Middle frontal gyrus (tissue), 1 donor: ENCODE results near the gene RAP2A.
A peak's percentile ranks its signal among the peaks of the same experiment; 100 is the strongest.

ENCODE experiments used
- DNase-seq: peaks from one replicate; pipeline ENCODE4 v3.0.0-alpha.2; 2015; ENCODE audit warnings: low spot score; ENCODE audit errors: extremely low spot score

Gene RAP2A

DNA sequence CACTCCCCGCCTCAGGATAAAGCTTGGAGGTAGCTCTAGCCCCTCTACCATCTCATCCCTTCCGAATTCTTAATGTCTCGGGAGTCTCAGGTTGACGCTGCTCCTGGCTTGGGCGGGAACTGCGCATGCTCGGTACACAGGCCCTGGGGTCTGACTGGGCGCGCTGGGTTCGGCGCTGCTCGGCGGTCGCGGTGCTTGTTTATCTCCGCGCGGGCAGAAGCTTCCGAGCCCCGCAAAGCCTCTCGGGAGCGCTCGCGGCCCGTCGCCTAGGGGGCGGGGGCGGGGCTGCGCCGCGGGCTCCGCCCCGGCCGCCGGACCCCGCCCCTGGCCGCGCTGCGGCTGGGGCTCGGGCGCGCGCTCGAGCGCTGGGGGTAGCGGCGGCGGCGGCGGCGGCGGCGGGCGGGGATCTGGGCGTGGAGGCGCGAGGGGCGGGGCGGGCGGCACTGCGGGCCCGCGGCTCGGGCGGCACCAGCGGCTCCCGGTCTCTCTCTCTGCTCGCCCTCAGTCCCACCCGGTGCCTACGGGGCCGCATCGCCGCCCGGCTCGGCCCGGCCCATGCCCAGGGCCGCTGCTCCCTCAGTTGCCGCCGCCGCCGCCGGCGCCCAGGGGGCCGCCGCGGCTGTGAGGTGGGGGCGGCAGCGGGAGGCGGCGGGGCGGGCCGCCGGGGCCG is at the start of gene RAP2A:
TSS of gene RAP2A (plus strand) at position 443 of the 670 bp plus-strand sequence. CDS start 302 bp downstream, outside the sequence.
- DNase-seq = peak; percentile 79

DNA sequence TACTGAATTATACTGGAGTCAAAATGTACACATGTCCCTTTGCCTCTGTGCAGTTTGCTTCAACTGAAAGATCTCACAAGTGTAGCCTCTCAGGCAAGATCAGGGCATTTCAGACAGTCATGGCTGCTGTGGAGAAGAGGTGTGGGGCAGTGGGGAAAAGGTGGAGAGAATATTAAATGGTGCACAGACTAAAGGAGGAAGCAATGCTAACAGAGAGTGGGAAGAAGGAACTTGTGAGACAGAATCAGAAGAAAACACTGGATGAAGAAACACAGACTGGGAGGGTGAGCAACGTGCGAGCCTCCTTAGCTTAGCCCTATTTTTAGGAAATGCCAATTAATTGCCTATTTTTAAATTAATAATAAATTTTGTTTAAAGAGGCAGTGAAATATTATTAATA is 49.6 kb upstream of the RAP2A start:
- DNase-seq = no peak

- DNase-seq = no peak
These were observed 48.8 kb upstream of the RAP2A start for GRCh38 chr13:97385146-97385545.

GRCh38 chr13:97385854-97386253 is 48.1 kb upstream of the RAP2A start:
- no peak for DNase-seq

DNA sequence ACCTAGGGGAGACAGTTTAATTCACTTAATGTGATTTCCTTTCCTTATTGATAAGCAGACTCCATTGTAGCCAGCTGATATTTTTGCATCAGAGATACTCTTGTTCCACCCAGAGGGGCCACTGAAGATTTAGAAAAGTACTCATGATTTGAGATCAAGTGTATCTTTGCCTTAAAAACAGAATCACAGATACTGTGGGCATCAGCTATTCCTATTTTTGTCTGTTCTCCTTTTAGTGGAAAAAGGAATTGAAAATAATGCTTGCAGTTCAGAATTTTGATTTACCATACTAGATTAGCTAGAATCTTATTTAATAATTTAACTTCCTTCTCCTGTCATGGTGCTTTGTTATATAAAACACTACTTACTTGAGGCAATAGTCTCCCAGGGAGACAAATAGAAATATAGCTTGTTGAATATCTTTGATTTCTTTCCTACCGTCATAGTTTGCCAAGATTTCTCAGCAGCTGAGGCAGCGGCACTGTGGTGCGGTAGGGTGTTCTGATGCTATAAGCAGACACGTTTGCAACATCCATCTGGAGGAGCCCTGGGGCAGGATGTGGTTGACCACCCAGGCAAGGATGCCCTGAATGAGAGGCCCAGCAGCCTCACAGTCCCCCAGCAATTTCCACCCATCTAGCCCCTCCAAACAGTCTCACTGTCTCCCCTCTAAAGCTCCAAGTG is 47.0 kb upstream of the RAP2A start:
- DNase-seq = no peak

DNA sequence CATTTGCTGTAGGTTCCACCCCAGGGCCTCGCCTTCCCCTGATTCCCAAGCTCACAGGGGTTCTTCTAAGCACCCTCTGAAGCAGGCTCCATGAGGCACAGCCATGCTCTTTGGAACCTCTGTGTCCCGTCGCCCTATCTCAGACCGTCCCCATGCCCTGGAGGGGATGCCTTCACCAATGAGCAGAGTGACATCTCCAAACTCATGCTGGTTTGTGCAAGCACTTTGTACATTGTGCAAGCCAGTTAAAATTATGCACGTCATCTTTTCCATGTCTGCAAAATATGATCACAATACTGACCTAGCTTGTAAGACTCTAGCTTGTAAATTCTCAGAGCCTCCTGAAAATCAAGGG is 46.5 kb upstream of the RAP2A start:
- DNase-seq = no peak

GRCh38 chr13:97387890-97388289 is 46.1 kb upstream of the RAP2A start:
- no peak for DNase-seq

DNA sequence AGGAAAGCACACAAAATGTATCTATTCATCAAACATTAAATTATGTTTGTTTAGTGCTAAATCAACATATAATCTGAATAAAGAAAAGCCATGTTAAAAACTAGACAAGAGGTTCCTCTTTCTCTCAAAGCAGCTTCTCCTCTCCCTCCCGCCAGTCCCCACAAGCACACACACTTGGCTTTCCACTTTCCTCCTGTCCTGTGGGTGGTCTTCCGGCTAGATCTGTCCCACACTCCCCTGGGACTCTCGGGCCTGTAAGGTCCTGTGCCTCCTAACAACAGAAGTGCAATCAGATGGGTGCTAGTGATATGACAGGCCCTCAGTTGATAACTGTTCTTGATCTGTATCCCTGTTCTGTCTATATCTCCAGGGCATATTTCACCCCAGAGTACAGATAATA is 45.6 kb upstream of the RAP2A start:
- no peak for DNase-seq

- DNase-seq = no peak
These were observed 42.9 kb upstream of the RAP2A start for GRCh38 chr13:97390941-97391600.

GRCh38 chr13:97392020-97392419 is 41.9 kb upstream of the RAP2A start:
- no peak for DNase-seq

DNA sequence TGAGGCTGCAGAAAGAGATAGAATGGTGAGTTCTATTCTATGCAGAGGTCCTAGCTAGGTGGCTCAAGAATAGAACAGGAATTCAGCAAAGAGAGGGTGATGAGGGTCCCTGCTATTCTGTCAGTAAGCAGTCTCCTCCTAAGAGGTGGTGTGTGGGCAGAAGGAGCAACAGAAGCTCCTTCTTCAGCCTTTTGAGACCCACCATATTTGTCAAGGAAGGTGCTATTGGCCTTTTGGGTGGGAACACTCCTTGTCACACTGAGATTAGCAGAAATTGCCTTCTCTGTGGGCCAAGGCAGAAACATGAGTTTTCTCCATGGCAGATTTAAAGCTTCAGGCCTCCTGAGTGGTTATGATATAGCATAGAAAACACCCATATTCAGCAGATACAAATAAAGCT is 39.4 kb upstream of the RAP2A start:
- DNase-seq = no peak

DNA sequence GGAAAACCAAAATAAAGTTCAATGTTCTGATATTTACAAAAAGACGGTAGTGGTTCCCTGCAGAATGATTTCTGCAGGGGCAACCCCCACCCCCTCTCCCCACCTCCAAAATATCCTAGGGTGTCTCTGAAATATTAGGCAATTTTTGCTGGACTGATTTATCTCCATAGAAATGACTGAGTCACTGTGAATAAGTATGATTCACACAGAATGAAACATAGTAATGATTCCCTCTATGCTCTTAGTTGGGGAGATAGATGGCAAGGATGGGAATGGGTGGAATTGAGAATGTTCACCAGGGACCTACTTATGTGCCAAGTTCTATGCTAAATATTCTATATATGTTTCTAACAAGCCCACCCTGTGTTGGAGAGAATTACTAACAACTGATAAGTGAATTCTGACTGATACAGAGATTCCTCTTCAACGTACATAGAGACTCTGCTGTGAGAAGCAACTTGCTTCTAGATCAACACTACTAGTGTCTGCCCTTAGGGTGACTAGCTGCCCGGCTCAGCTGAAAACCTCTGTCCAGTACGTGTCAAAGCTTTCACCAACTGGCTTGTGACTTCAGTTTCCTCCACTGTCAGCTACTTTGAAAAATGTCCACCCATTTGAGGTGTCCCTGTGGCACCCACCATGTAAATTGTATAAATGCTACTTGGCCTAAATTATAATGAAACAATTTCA is 38.4 kb upstream of the RAP2A start:
- DNase-seq = no peak

DNA sequence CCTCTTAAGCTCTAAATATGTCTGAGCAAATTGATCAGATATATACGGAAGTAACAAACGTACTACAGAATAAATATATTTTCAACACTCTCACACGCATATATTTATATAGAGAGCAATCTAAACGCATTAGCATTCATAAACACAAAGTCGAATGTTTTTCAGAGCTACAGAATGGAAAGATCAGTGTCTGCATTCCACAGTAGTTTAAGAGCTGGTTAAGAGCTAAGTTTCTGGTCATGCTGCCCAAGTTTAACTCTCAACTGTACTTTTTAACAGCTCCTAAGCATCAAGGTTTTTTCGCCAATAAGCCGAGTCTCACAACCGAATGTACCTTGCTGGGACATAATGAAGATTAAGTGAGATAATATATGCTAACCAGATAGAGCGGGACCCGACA is 36.7 kb upstream of the RAP2A start:
- no peak for DNase-seq

DNA sequence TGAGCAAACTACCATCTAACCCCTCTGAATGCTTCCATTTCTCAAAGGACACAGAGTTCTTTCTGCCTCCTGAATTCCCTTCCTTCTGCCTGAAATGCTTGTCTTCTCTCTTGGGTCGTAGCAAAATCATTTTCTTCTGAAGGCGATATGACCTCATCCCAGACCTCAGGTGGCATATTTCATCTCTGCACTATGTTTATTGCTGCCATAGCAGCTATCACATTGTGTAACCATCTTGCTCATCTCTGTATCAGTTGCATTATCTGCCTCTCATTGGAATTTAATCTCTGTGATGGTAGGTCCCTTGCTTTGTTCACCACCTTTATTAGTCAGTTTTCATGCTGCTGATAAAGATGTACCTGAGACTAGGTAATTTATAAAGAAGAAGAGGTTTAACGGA is 32.5 kb upstream of the RAP2A start:
- DNase-seq = no peak

DNA sequence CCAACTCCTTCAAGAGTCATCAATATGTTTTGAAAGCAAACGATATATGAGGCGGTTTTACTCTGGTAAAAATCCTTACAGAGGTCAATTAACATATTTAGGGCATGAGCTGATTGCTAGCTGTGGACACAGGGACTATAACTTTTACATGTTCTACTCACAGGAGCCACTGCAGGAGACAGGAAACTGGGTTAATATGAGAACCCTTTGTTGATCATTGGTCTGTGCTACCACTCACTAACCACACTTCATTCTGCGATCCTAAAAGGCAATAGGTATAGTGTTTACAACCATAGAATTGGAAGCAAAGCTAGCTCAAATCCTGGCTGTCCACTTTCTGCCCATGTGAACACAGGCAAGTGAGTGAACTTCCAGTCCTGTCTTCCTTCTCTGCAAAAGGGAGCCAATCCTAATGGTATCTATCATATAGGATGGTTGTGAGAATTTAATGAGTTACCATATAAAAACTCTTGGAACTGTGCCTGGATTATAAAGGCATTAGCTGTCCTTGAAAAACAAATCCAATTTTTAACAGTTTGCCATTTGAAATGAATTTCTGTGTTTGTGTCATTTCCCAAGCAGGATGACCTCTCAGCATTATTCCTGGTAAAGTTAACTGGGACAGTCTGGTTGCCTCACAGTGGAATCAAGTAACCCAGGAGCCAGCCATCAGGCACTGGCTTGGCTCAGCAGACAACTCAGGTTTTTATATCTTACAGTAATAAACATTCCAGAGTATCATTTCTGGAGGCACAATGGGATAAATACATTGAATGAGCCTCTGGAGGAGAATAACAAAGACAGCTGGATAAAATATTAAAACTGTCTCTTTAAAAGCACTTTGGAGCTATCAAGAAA is 29.8 kb upstream of the RAP2A start:
- no peak for DNase-seq

- peak; percentile 8 for DNase-seq
These were observed 26.4 kb upstream of the RAP2A start for GRCh38 chr13:97407540-97407939.

DNA sequence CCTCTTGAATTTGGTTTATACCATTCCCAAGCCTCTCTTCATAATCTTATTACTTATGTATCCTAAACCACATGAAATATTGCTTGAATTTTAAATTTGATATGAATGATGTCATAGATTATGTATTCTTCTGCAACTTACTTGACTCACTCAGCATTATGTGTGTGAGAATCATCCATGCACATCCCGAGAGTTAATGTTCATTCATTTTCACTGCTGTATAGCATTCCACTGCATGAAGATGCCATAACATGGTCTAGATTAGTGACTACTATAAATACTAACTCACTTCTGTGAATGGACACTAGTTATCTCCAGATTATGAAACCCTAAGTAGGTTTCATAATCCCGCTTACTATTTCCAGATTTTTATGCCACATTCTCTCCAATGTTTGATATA is 25.0 kb upstream of the RAP2A start:
- DNase-seq = no peak

DNA sequence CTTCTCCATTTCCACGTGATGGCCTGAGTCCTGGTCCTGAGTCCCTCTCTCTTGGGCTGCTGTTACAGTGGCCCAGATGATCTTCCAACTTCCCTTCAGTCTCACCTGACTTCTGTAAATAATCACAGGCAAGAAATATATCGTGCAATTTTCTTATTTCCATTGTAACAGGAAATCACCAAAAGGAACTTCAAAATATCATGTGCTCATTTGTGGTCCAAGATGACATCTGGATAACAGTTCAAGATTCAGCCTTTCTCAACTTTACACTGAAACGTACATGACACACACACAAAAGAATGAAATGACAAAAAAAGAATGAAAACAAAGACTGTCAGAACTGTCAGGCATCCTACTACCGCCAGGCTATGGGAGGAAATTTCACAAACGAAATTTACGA is 22.0 kb upstream of the RAP2A start:
- no peak for DNase-seq

DNA sequence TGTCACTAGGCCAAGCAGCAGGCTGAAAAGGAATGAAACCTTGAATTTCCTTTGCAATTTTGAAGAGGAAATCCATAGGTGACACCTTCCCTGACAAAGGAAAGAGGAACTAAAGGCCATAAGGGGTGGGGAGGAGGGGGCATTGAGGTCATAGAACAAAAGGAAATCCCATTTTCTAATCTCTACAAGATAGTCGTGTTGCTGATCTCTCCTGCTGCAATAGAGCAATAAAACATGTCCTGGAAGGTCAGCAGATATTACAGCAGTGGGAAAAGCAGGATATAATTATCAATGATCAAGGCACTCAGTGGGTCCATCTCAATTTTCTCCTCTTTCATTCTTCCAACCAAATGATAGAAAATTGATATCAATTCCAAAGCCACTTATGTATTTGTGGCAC is 20.3 kb upstream of the RAP2A start:
- no peak for DNase-seq

DNA sequence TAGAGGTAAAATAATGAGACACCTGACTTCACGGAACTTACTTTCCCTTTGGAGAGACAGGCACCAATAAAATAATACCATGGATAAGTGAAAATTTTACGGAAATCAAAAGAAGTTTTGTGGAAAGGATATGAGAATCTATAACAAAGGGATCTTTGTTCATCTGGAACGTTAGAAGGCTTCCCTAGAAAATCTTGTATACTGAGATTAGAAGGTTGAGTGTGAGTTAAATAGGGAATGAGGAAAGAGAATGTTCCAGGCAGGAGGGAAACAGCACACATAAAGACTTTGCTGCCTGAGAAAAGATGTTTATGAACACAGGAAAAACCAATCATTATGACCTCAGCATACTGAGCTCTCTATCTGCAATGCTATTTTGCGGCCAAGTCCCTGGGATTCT is 19.6 kb upstream of the RAP2A start:
- no peak for DNase-seq

- DNase-seq = no peak
These were observed 16.3 kb upstream of the RAP2A start for GRCh38 chr13:97417698-97418097.
